ENCODE results near the gene AFF1. TPM values are rescaled to one million over a fixed set of nuclear protein-coding genes. Genes with fewer than 3 reads are reported as not detected.
A peak's percentile ranks its signal among the peaks of the same experiment; 100 is the strongest.

The AFF1 gene
- total RNA-seq, 1 donor from 2014 or later, result 58.2 TPM

- H3K79me2 ChIP-seq (ENCODE audit: insufficient read depth, low read length), result peaks cover 73% of the 10 kb centered on the region
- no peaks in the 10 kb centered on the region for H3K27me3 Mint-ChIP-seq (ENCODE audit: low read depth, unreplicated experiment)
- H3K4me1 ChIP-seq (ENCODE audit: insufficient read depth, low read length), result peaks cover 37% of the 10 kb centered on the region
- H3K36me3 Mint-ChIP-seq (ENCODE audit: low read depth, unreplicated experiment), result no peaks in the 10 kb centered on the region
- peak overlapping the region; percentile 65 for H3K27ac ChIP-seq (ENCODE audit: low read depth, low read length)
- H3K4me3 ChIP-seq (ENCODE audit: insufficient read depth, low read depth, low read length), result no peak overlapping the region
- H3K9me3 ChIP-seq (ENCODE audit: insufficient read depth, low read depth, low read length), result no peaks in the 10 kb centered on the region
- H3K4me2 ChIP-seq (ENCODE audit: low read length), result peak overlapping the region; percentile 35
- no peak for FAIRE-seq
- no peaks in the 10 kb centered on the region for H3K36me3 ChIP-seq (ENCODE audit: insufficient read depth, low read length)
- H3K27ac Mint-ChIP-seq (ENCODE audit: unreplicated experiment), result peak overlapping the region; percentile 97
- H3K27me3 ChIP-seq (ENCODE audit: insufficient read depth, low read length), result no peaks in the 10 kb centered on the region
- DNase-seq (ENCODE audit: low read depth), result no peak
- H4K20me1 ChIP-seq (ENCODE audit: insufficient read depth, low read length), result peaks cover 66% of the 10 kb centered on the region
- H2AFZ ChIP-seq (ENCODE audit: low read depth, low read length), result no peak overlapping the region
- H3K4me1 Mint-ChIP-seq (ENCODE audit: low read depth, unreplicated experiment), result peaks cover 49% of the 10 kb centered on the region
- H3K9ac ChIP-seq (ENCODE audit: low read length), result peak overlapping the region; percentile 46
- H3K9me3 Mint-ChIP-seq (ENCODE audit: unreplicated experiment), result no peaks in the 10 kb centered on the region
- TF ChIP-seq CTCF (IDR thresholded peaks at IDR 0.05; ENCODE audit: insufficient read depth, low read depth, low read length), result no peak
- H3K4me3 Mint-ChIP-seq (ENCODE audit: unreplicated experiment), result no peak overlapping the region
Measured at GRCh38 chr4:87037671-87038334, 103.0 kb downstream of the AFF1 start.

- H2AFZ ChIP-seq (ENCODE audit: low read depth, low read length), result no peak overlapping the region
- DNase-seq (ENCODE audit: low read depth) (peak; percentile 94), FAIRE-seq (no peak)
- H3K27me3 ChIP-seq (ENCODE audit: insufficient read depth, low read length), result no peaks in the 10 kb centered on the region
- Mint-ChIP-seq H3K27ac (ENCODE audit: unreplicated experiment) (peak overlapping the region; percentile 97), H3K27me3 (ENCODE audit: low read depth, unreplicated experiment) (no peaks in the 10 kb centered on the region), H3K36me3 (ENCODE audit: low read depth, unreplicated experiment) (no peaks in the 10 kb centered on the region), H3K4me1 (ENCODE audit: low read depth, unreplicated experiment) (peaks cover 49% of the 10 kb centered on the region), H3K9me3 (ENCODE audit: unreplicated experiment) (no peaks in the 10 kb centered on the region), H3K4me3 (ENCODE audit: unreplicated experiment) (peak overlapping the region; percentile 60)
- peak overlapping the region; percentile 35 for H3K4me2 ChIP-seq (ENCODE audit: low read length)
- no peak overlapping the region for H3K4me3 ChIP-seq (ENCODE audit: insufficient read depth, low read depth, low read length)
- TF ChIP-seq CTCF (IDR thresholded peaks at IDR 0.05; ENCODE audit: insufficient read depth, low read depth, low read length), result no peak
- TF ChIP-seq EZH2 (IDR thresholded peaks at IDR 0.05; ENCODE audit: insufficient read depth, low read length), result no peak
- no peaks in the 10 kb centered on the region for H3K36me3 ChIP-seq (ENCODE audit: insufficient read depth, low read length)
- peaks cover 30% of the 10 kb centered on the region for H3K4me1 ChIP-seq (ENCODE audit: insufficient read depth, low read length)
- peaks cover 61% of the 10 kb centered on the region for H4K20me1 ChIP-seq (ENCODE audit: insufficient read depth, low read length)
- no peaks in the 10 kb centered on the region for H3K9me3 ChIP-seq (ENCODE audit: insufficient read depth, low read depth, low read length)
- peak overlapping the region; percentile 46 for H3K9ac ChIP-seq (ENCODE audit: low read length)
- H3K79me2 ChIP-seq (ENCODE audit: insufficient read depth, low read length), result peaks cover 68% of the 10 kb centered on the region
- peak overlapping the region; percentile 65 for H3K27ac ChIP-seq (ENCODE audit: low read depth, low read length)
Measured at GRCh38 chr4:87038837-87039615, 104.2 kb downstream of the AFF1 start.

- H3K4me3 ChIP-seq (ENCODE audit: insufficient read depth, low read depth, low read length), result no peak overlapping the region
- H3K9me3 ChIP-seq (ENCODE audit: insufficient read depth, low read depth, low read length), result no peaks in the 10 kb centered on the region
- no peak overlapping the region for H3K9ac ChIP-seq (ENCODE audit: low read length)
- peaks cover 44% of the 10 kb centered on the region for H3K4me1 Mint-ChIP-seq (ENCODE audit: low read depth, unreplicated experiment)
- no peak overlapping the region for H3K4me2 ChIP-seq (ENCODE audit: low read length)
- H3K27ac Mint-ChIP-seq (ENCODE audit: unreplicated experiment), result no peak overlapping the region
- no peak overlapping the region for H2AFZ ChIP-seq (ENCODE audit: low read depth, low read length)
- H3K27me3 Mint-ChIP-seq (ENCODE audit: low read depth, unreplicated experiment), result no peaks in the 10 kb centered on the region
- no peak overlapping the region for H3K4me3 Mint-ChIP-seq (ENCODE audit: unreplicated experiment)
- no peaks in the 10 kb centered on the region for H3K36me3 ChIP-seq (ENCODE audit: insufficient read depth, low read length)
- no peak overlapping the region for H3K27ac ChIP-seq (ENCODE audit: low read depth, low read length)
- FAIRE-seq, result no peak
- no peaks in the 10 kb centered on the region for H3K9me3 Mint-ChIP-seq (ENCODE audit: unreplicated experiment)
- DNase-seq (ENCODE audit: low read depth), result peak; percentile 56
- no peaks in the 10 kb centered on the region for H3K27me3 ChIP-seq (ENCODE audit: insufficient read depth, low read length)
- peaks cover 58% of the 10 kb centered on the region for H3K79me2 ChIP-seq (ENCODE audit: insufficient read depth, low read length)
- H3K4me1 ChIP-seq (ENCODE audit: insufficient read depth, low read length), result peaks cover 30% of the 10 kb centered on the region
- peaks cover 62% of the 10 kb centered on the region for H4K20me1 ChIP-seq (ENCODE audit: insufficient read depth, low read length)
- H3K36me3 Mint-ChIP-seq (ENCODE audit: low read depth, unreplicated experiment), result no peaks in the 10 kb centered on the region
- no peak for TF ChIP-seq CTCF (IDR thresholded peaks at IDR 0.05; ENCODE audit: insufficient read depth, low read depth, low read length)
- TF ChIP-seq EZH2 (IDR thresholded peaks at IDR 0.05; ENCODE audit: insufficient read depth, low read length), result no peak
Measured at GRCh38 chr4:87041141-87041540, 106.3 kb downstream of the AFF1 start.
